Effector CD8-positive, alpha-beta T cell (primary cell): ENCODE data around the gene AQP12B.
"Not testable (repeated sequence)": the region's sequence is repeated elsewhere in the genome, so short reads cannot be mapped to it uniquely, and the experiment has no call there.

Experiments
- DNase-seq: peaks from one replicate; lab custom pipeline; 2025; lab: John Stamatoyannopoulos, UW
- total RNA-seq, 4 experiments: gene quantifications; one replicate each; lab custom pipeline; 2026; lab: John Stamatoyannopoulos, UW

Gene AQP12B, protein sequence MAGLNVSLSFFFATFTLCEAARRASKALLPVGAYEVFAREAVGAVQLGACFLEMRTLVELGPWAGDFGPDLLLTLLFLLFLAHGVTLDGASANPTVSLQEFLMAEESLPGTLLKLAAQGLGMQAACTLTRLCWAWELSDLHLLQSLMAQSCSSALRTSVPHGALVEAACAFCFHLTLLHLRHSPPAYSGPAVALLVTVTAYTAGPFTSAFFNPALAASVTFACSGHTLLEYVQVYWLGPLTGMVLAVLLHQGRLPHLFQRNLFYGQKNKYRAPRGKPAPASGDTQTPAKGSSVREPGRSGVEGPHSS
- 0 reads per million in 4 experiments for total RNA-seq

DNA sequence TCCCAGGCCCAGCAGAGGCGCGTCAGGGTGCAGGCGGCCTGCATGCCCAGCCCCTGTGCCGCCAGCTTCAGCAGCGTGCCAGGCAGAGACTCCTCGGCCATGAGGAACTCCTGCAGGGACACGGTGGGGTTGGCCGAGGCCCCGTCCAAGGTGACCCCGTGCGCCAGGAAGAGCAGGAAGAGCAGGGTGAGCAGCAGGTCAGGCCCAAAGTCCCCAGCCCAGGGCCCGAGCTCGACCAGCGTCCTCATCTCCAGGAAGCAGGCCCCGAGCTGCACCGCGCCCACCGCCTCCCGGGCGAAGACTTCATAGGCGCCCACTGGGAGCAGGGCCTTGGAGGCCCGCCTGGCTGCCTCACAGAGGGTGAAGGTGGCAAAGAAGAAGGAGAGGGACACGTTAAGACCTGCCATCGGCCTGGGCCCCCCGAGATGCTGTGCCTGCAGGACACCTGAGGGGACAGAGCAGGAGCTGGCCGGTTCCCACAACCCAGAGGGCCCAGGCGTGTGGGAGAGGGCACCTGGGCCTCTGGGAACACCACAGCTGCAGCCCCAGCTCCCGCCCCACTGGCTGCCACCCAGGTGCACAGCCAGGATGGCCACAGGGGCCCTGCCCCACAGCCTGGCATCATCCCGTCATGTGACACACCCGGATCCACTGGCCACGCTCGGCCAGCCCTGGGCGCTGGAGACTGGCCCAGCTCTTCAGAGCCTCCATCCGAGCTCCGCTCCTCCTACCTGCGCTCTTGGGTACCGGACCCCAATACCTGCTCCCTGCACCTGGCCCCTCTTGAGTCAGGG is at the start of gene AQP12B:
Gene AQP12B, minus strand, starts transcription at position 455 of the 794 bp plus-strand sequence. Its CDS starts 48 bp downstream, at position 407.
- DNase-seq, result not testable (repeated sequence)

DNA sequence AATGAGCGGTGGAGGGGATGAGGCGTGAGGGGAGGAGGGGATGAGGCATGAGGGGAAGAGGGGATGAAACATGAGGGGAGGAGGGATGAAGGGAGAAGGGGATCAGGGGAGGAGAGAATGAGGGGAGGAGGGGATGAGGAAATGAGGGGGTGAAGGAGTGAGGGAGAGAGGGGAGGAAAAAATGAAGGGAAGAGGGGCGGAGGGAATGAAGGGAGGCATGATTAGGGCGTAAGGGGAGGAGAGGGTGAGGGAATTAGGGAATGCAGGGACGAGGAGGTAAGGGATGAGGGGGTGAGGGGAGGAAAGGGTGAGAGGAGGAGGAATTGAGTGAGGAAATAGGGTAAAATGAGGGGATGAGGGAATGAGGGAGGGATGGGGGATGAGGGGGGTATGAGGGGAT is 49.5 kb upstream of the AQP12B start:
- DNase-seq, result no peak

GRCh38 chr2:240731178-240731545 is 48.5 kb upstream of the AQP12B start:
- no peak for DNase-seq

GRCh38 chr2:240730501-240731177 is 48.0 kb upstream of the AQP12B start:
- DNase-seq, result no peak

GRCh38 chr2:240728827-240729226 is 46.1 kb upstream of the AQP12B start:
- no peak for DNase-seq

GRCh38 chr2:240728361-240728760 is 45.7 kb upstream of the AQP12B start:
- no peak for DNase-seq

DNA sequence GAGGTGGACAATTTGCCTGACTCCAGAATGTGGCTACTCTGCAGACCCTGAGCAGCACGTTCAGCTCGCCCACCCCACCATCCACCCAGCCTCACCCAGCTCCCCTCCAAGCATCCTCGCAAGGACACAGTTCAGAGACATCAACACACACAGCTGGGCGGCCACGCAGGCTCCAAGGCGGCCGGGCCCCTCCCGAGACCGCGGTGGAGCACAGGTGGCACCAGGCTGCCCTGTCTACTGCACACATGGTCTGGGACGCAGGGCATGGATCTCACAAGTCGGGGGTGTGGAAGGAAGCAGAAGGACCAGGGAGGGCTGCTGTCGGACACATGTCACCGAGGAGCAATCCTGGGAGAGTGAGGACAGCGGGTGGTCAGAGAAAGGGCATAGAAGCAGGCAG is 45.2 kb upstream of the AQP12B start:
- no peak for DNase-seq

DNA sequence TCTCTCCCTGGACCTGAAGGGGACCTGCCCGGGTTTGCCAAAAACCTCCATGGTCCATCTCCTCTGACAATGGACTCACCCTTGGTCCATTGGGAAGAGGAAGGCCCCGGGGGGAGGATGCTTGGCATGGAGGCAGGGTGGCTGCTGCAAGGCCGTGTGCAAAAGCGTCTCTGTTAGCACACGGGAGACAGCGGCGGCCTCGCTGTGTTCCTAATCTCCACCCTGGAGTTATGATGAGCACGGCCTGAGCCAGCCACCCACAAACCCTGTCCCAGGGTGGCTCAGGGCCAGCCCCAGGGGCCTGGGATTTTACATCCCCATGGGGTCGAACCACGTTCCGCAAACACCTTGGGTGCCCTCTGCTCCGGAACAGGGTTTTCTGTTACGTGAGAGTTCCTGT is 44.8 kb upstream of the AQP12B start:
- DNase-seq, result no peak

DNA sequence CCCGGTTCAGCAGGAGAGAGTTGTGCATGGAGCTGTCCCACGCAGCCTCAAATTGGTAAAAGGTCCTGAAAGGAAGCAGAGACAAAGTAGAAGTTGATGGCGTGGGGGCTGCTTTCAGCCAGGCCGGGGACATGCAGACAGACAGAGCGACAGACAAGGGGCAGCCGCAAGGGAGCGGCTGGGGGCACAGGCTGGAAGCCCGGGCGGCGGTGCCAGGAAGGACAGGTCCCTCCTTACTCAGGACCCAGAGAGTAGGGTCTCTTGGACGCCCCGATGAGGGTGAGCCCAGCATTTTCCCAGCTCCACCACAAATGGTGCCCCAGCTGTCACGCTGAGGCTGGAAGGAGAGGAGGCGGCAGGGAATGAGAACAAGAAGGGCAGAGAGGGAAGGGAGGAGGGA is 44.2 kb upstream of the AQP12B start:
- DNase-seq, result no peak

- no peak for DNase-seq
These were observed 43.0 kb upstream of the AQP12B start for GRCh38 chr2:240725671-240726070.

GRCh38 chr2:240725266-240725665 is 42.6 kb upstream of the AQP12B start:
- no peak for DNase-seq

DNA sequence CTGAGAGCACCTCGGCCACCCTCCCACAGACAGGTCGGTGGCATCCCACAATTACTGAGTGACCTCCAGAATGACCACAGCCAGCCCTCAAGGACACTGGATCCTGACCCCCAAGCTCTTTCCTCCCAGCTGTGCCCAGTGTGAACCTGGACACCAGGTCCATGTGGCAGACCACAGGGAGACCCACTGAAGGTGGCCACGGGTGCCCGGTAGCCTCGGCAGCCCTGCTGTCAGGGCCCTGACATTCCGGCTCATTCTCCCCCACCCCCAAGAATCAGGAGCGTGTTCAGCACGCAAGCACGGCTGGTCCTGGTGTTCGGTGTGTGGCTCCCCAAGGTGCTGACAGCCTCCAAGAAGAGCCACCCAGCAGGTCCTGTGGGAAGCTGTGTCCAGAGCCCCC is 41.7 kb upstream of the AQP12B start:
- DNase-seq, result no peak

- no peak for DNase-seq
These were observed 41.2 kb upstream of the AQP12B start for GRCh38 chr2:240723851-240724250.

DNA sequence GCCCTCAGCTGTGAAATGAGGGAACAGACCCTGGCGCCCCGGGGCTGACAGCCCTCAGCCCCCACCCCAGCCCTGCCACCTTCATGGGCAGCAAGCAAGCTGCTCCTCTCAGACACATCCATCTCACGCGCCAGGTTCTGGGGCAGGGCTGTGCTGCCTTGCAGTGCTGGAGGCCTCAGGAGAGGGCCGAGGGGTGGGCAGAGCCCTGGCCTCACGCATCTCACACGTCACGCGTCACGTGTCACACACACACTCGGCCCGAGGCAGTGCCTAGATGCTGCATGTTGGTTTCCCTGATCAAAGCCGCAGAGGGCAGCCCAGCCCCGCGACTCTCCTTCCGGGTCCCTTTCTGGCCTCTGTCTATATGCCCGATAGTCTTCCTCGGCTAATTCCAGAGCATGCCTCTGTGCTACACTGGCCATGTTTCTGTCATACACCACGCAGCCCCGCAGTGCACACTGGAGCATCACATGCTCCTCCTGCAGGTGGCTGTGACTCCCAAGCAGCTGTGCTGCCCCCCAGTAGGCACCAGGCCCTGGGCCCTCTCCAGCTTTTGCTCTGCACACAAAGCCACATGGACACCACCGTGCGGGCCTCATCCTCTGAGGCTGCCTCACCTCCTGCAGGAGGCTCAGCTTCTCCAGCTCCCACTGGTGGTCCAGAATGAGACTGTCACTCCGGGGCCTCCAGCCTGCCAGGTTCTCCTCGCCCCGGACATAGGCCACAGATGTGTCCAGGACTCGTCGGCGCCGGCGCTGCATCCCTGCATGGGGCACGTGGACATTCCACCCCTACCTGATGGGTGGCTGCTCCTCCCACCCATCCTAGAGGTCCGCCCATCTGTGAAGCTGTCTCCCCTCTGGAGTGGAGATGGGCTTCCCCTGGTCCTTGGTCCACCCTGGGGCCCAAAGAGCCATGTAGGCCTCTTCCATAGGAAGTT is 40.4 kb upstream of the AQP12B start:
- no peak for DNase-seq

GRCh38 chr2:240722376-240722775 is 39.7 kb upstream of the AQP12B start:
- DNase-seq, result no peak

- DNase-seq, result no peak
These were observed 39.0 kb upstream of the AQP12B start for GRCh38 chr2:240721596-240722180.

GRCh38 chr2:240720686-240721595 is 38.3 kb upstream of the AQP12B start:
- no peak for DNase-seq

DNA sequence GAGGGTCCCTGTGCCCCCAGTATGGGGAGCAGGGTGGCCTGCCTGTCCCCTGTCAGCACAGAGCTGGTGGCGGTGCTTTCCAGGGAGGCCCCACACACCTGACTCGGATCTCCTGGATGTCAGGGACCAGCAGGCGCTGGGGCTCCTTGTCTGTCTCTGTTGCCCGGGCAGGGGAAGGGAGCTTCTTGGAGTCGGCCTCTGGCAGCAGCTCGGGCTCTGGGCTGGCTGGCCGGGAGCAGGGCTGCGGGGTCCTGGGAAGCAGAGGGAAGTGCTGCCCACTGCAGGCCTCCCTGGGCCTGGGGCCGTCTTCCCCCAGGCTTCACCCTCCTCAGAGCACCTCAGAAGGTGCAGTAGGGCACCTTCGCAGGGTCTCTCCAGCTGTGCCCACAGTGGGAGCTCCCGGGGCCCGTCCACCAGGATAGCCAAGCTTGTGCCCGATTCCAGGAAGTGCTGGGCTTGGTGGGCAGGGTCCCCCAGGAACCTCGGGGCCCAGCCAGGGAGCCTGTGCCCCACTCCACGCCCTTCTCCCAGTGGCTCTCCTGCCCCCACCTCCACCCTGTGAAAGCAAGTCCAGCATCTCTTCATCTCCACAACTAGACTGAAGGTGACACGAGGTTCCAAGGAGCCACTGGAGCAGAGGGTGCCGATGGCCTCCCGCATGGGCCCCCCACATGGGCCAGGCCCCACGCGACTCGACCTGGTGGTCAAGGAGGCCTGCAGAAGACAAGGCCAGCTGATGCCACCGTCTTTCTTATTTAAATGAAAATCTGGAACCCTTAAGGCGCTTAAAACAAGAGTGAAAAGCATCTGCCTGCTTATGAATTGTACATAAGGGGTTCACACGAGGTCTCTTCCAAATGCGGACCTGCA is 37.2 kb upstream of the AQP12B start:
- DNase-seq, result no peak

- no peak for DNase-seq
These were observed 36.3 kb upstream of the AQP12B start for GRCh38 chr2:240718896-240719490.
